ENCODE data around the gene STRN3. TPM values are rescaled to one million over a fixed set of nuclear protein-coding genes. Genes with fewer than 3 reads are reported as not detected.

Gene STRN3
- total and polyA plus RNA-seq, 10 donors: 7.6 to 50.1 (median 34.3) TPM

- no peak for DNase-seq
- Histone ChIP-seq H3K4me1 (peaks cover 20 to 80% (median 49%) of the 10 kb centered on the region in 6 donors), H3K36me3 (peaks cover 0 to 7% (median under 1%) of the 10 kb centered on the region in 6 donors), H3K9me3 (peaks cover 0 to 6% (median 4%) of the 10 kb centered on the region in 8 donors), H3K27ac (no peak overlapping the region), H3K27me3 (replicated peaks in 1 of 7) (no peaks in the 10 kb centered on the region), H3K4me3 (no peak overlapping the region)
- intact Hi-C loops (cut with DNase I; ENCODE audit: low total_unique reads): no loop called here
- TF ChIP-seq POLR2A (IDR thresholded peaks at IDR 0.05) (no peak), CTCF (IDR thresholded peaks at IDR 0.05 in 8 of 11, conservative IDR thresholded peaks at IDR 0.05 in 3 of 11) (no peak), POLR2AphosphoS5 (IDR thresholded peaks at IDR 0.05) (no peak)
Observed at GRCh38 chr14:30993071-30993470, 33.1 kb downstream of the STRN3 start.

DNA sequence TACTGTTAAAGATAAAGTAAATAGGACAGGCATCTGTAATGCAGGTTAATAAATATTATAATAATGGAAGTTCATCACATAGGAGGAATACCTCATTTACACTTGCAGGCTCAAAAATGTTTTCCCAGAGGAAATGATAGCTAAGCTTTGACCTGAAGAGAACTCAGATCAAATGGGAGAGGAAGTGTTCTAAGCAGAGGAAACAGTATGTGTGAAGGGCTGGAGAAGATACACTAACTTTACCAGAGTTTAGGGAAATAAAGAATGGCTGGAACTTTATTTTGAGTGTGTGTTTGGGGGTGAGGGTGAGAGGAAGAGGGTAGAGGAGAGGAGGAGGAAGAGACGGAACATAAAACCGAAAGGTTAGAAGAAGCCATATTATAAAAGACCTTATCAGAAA, 34.8 kb downstream of the STRN3 start:
- WGBS, 5 donors: 25 to 50% (median 35%) methylated on average over 2 of the region's 2 CpGs
- TF ChIP-seq POLR2AphosphoS5 (IDR thresholded peaks at IDR 0.05) (no peak), CTCF (IDR thresholded peaks at IDR 0.05 in 8 of 11, conservative IDR thresholded peaks at IDR 0.05 in 3 of 11) (no peak), POLR2A (IDR thresholded peaks at IDR 0.05) (no peak)
- intact Hi-C loops (cut with DNase I; ENCODE audit: low total_unique reads): no loop called here

GRCh38 chr14:30990770-30991169, 35.4 kb downstream of the STRN3 start:
- Histone ChIP-seq H3K4me1 (peaks cover 20 to 89% (median 50%) of the 10 kb centered on the region in 6 donors), H3K27me3 (replicated peaks in 1 of 7) (no peaks in the 10 kb centered on the region), H3K9me3 (no peaks in the 10 kb centered on the region), H3K36me3 (no peaks in the 10 kb centered on the region), H3K4me3 (no peak overlapping the region), H3K27ac (peak overlapping the region in 2 of 8 donors; percentile 15 to 51)
- intact Hi-C loops (cut with DNase I; ENCODE audit: low total_unique reads): no loop called here
- DNase-seq: no peak
- TF ChIP-seq POLR2AphosphoS5 (IDR thresholded peaks at IDR 0.05) (no peak), POLR2A (IDR thresholded peaks at IDR 0.05) (no peak), CTCF (IDR thresholded peaks at IDR 0.05 in 8 of 11, conservative IDR thresholded peaks at IDR 0.05 in 3 of 11) (no peak)

More for the DNA sequence above, 34.8 kb downstream of the STRN3 start:
- H3K4me1 ChIP-seq: peaks cover 20 to 87% (median 51%) of the 10 kb centered on the region in 6 donors
- H3K27ac ChIP-seq: peak overlapping the region in 3 of 8 donors; percentile 15 to 51 (median 33)
- DNase-seq: no peak
- no peaks in the 10 kb centered on the region for H3K9me3 ChIP-seq
- H3K36me3 ChIP-seq: no peaks in the 10 kb centered on the region
- H3K27me3 ChIP-seq (replicated peaks in 1 of 7): no peaks in the 10 kb centered on the region
- no peak overlapping the region for H3K4me3 ChIP-seq

GRCh38 chr14:30988509-30988908, 37.7 kb downstream of the STRN3 start:
- no peaks in the 10 kb centered on the region for H3K36me3 ChIP-seq
- TF ChIP-seq CTCF (IDR thresholded peaks at IDR 0.05 in 8 of 11, conservative IDR thresholded peaks at IDR 0.05 in 3 of 11) (no peak), POLR2A (IDR thresholded peaks at IDR 0.05) (no peak), POLR2AphosphoS5 (IDR thresholded peaks at IDR 0.05) (no peak)
- H3K27ac ChIP-seq: peak overlapping the region in 1 of 8 donors; percentile 17
- DNase-seq: no peak
- H3K4me3 ChIP-seq: no peak overlapping the region
- intact Hi-C loops (cut with DNase I; ENCODE audit: low total_unique reads): no loop called here
- H3K27me3 ChIP-seq (replicated peaks in 1 of 7): no peaks in the 10 kb centered on the region
- H3K9me3 ChIP-seq: no peaks in the 10 kb centered on the region
- H3K4me1 ChIP-seq: peaks cover 20 to 76% (median 38%) of the 10 kb centered on the region in 6 donors

Data from spleen (tissue), 11 donors.